Measurements from ENCODE around the gene FXYD7.

DNA sequence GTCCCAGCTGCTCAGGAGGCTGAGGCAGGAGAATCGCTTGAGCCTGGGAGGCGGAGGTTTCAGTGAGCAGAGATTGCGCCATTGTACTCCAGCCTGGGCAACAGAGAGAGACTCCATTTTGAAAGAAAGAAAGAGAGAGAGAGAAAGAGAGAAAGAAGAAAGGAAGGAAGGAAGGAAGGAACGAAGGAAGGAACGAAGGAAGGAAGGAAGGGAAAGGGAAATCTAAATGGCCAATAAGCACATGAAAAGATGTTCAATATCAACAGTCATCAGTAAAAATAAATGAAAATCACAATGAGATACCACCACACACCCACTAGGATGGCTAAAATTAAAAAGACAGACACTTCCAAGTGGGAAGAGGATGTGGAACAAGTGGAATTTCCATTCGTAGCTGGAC is 31.2 kb downstream of the FXYD7 start:
- TF ChIP-seq EZH2 (IDR thresholded peaks at IDR 0.05; ENCODE audit: borderline replicate concordance, insufficient read depth, low read length, poor library complexity, severe bottlenecking) (no peak), REST (IDR thresholded peaks at IDR 0.05; ENCODE audit: borderline replicate concordance) (no peak)
- TF ChIP-seq, protein P1, sequence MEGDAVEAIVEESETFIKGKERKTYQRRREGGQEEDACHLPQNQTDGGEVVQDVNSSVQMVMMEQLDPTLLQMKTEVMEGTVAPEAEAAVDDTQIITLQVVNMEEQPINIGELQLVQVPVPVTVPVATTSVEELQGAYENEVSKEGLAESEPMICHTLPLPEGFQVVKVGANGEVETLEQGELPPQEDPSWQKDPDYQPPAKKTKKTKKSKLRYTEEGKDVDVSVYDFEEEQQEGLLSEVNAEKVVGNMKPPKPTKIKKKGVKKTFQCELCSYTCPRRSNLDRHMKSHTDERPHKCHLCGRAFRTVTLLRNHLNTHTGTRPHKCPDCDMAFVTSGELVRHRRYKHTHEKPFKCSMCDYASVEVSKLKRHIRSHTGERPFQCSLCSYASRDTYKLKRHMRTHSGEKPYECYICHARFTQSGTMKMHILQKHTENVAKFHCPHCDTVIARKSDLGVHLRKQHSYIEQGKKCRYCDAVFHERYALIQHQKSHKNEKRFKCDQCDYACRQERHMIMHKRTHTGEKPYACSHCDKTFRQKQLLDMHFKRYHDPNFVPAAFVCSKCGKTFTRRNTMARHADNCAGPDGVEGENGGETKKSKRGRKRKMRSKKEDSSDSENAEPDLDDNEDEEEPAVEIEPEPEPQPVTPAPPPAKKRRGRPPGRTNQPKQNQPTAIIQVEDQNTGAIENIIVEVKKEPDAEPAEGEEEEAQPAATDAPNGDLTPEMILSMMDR (IDR thresholded peaks at IDR 0.05; ENCODE audit: poor library complexity, severe bottlenecking), result no peak

All from neural cell (in vitro differentiated cells).